OCI-M2 (cell line): ENCODE data around the gene SVOP.
"Not testable (repeated sequence)": the region's sequence is repeated elsewhere in the genome, so short reads cannot be mapped to it uniquely, and the experiment has no call there.

ENCODE experiments used
- DNase-seq: peaks from one replicate; lab custom pipeline; 2025; ENCODE audit not compliant: unreplicated experiment; lab: John Stamatoyannopoulos, UW

The SVOP gene

GRCh38 chr12:109033239-109034196 lies 12.7 kb upstream of the SVOP start:
- no peak for DNase-seq

GRCh38 chr12:109029411-109029810 lies 8.5 kb upstream of the SVOP start:
- no peak for DNase-seq

GRCh38 chr12:109028624-109029023 lies 7.8 kb upstream of the SVOP start:
- DNase-seq = not testable (repeated sequence)

GRCh38 chr12:109027767-109028166 lies 6.9 kb upstream of the SVOP start:
- no peak for DNase-seq

GRCh38 chr12:109020146-109020795 lies 597 bp downstream of the SVOP start:
- no peak for DNase-seq

GRCh38 chr12:109018296-109018695 lies 2.6 kb downstream of the SVOP start:
- DNase-seq = no peak

- DNase-seq = no peak
Observed at GRCh38 chr12:109016978-109017377, 3.9 kb downstream of the SVOP start.

GRCh38 chr12:109016016-109016415 lies 4.9 kb downstream of the SVOP start:
- no peak for DNase-seq

GRCh38 chr12:109014984-109015765 lies 5.7 kb downstream of the SVOP start:
- no peak for DNase-seq

GRCh38 chr12:109010259-109010658 lies 10.6 kb downstream of the SVOP start:
- DNase-seq = no peak

- no peak for DNase-seq
Observed at GRCh38 chr12:109009766-109010165, 11.1 kb downstream of the SVOP start.

GRCh38 chr12:109004017-109004416 lies 16.9 kb downstream of the SVOP start:
- DNase-seq = no peak

- DNase-seq = no peak
Observed at GRCh38 chr12:108996320-108996719, 24.5 kb downstream of the SVOP start.

GRCh38 chr12:108995370-108995992 lies 25.4 kb downstream of the SVOP start:
- no peak for DNase-seq

GRCh38 chr12:108990103-108990502 lies 30.8 kb downstream of the SVOP start:
- DNase-seq = not testable (repeated sequence)

GRCh38 chr12:108989376-108989775 lies 31.5 kb downstream of the SVOP start:
- no peak for DNase-seq

GRCh38 chr12:108985750-108986149 lies 35.1 kb downstream of the SVOP start:
- no peak for DNase-seq

- no peak for DNase-seq
Observed at GRCh38 chr12:108983227-108983626, 37.6 kb downstream of the SVOP start.

- no peak for DNase-seq
Observed at GRCh38 chr12:108982621-108983219, 38.1 kb downstream of the SVOP start.

- no peak for DNase-seq
Observed at GRCh38 chr12:108981835-108982234, 39.0 kb downstream of the SVOP start.
